A673 (cell line): ENCODE data around the gene ST8SIA1. TPM values are rescaled to one million over a fixed set of nuclear protein-coding genes. Genes with fewer than 3 reads are reported as not detected.

Experiments
- BruUV-seq: library from RNA; stranded (reverse); fragments of 400-500 nt; replicated peaks from 2 replicates; lab custom pipeline; 2021; lab: Mats Ljungman, UMichigan
- CTCF ChIA-PET: fragments of 300-600 bp; sonication (Branson Sonifier 250); formaldehyde crosslinking; loops from one replicate; lab custom pipeline; 2022; ENCODE audit warnings: antibody characterized with exemption; lab: Charles Lee
- POLR2A ChIA-PET: fragments of 300-600 bp; sonication (Branson Sonifier 250); formaldehyde crosslinking; loops from one replicate; lab custom pipeline; 2022; ENCODE audit warnings: antibody characterized with exemption; ENCODE audit not compliant: low non-redundant PET; lab: Charles Lee
- DNase-seq: peaks from one replicate; pipeline ENCODE4 v3.0.0-alpha.2; 2015; ENCODE audit warnings: low spot score
- H3K27ac ChIP-seq: fragments of 200-600 bp; sonication (generic); 2 replicates; pipeline ENCODE4 v1.5.1; 2016; ENCODE audit warnings: mixed run types, low read depth, mild to moderate bottlenecking, mixed read lengths, antibody characterized with exemption, low read length; ENCODE audit not compliant: poor library complexity, severe bottlenecking
- H3K27me3 ChIP-seq: fragments of 200-600 bp; sonication (generic); replicated peaks from 2 replicates; pipeline ENCODE4 v1.6.1; 2017; ENCODE audit warnings: mixed run types, low read depth, mild to moderate bottlenecking, mixed read lengths, antibody characterized with exemption, low read length; ENCODE audit not compliant: insufficient read depth, poor library complexity
- H3K36me3 ChIP-seq: fragments of 200-600 bp; sonication (generic); 2 replicates; pipeline ENCODE4 v1.6.1; 2016; ENCODE audit warnings: mixed run types, mild to moderate bottlenecking, mixed read lengths, antibody characterized with exemption, low read length; ENCODE audit not compliant: insufficient read depth, poor library complexity, severe bottlenecking
- H3K4me1 ChIP-seq: fragments of 200-600 bp; sonication (generic); 2 replicates; pipeline ENCODE4 v1.6.1; 2017; ENCODE audit warnings: mixed run types, mild to moderate bottlenecking, mixed read lengths, antibody characterized with exemption, low read length; ENCODE audit not compliant: insufficient read depth, poor library complexity, severe bottlenecking
- H3K4me3 ChIP-seq: fragments of 200-600 bp; sonication (generic); 2 replicates; pipeline ENCODE4 v1.5.1; 2016; ENCODE audit warnings: low read depth, mixed run types, mild to moderate bottlenecking, mixed read lengths, low read length; ENCODE audit not compliant: poor library complexity, severe bottlenecking
- H3K9me3 ChIP-seq: fragments of 200-600 bp; sonication (generic); 2 replicates; pipeline ENCODE4 v1.6.1; 2016; ENCODE audit warnings: mixed run types, low read depth, mild to moderate bottlenecking, mixed read lengths, antibody characterized with exemption, low read length; ENCODE audit not compliant: poor library complexity, severe bottlenecking
- CTCF ChIP-seq: fragments of 300-800, 200-600 bp; sonication (generic); conservative IDR thresholded peaks from 2 replicates; pipeline ENCODE4 v1.5.1; 2017; ENCODE audit warnings: low read depth, mild to moderate bottlenecking, antibody characterized with exemption, low read length, moderate library complexity, mixed read lengths
- EZH2 ChIP-seq: fragments of 200-600 bp; sonication (generic); IDR thresholded peaks from 2 replicates; pipeline ENCODE4 v1.6.1; 2017; ENCODE audit warnings: borderline replicate concordance, low read depth, mild to moderate bottlenecking, mixed read lengths, antibody characterized with exemption, low read length; ENCODE audit not compliant: poor library complexity, severe bottlenecking
- intact Hi-C: fragments of 100-400 bp; cut with micrococcal nuclease; formaldehyde crosslinking; loops from one replicate; pipeline ENCODE4 v1.10.0; 2022; ENCODE audit not compliant: unreplicated experiment
- total RNA-seq: library from RNA; stranded (reverse); gene quantifications from 2 replicates; pipeline ENCODE4 v1.2.3, GENCODE V29; 2021

ST8SIA1 gene
- total RNA-seq, 1 experiment from 2014 or later: 0.28 TPM

DNA sequence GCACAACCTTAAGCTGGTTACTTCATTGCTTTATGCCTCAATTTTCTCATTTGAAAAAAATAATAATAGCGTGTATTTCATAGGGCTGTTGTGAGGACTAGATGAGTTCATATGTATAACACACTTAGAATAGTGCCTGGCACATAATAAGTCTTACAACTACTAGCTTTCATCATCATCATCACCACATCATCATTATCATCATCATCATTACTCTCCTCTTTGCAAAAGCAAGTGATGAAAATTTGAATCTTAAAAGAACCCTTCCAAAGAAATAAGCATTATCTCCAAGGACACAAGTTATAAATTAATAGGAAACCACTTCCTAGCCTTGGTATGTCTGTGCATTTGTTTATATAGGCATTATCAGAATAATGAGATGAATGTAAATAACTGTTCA lies 117.0 kb downstream of the ST8SIA1 start:
- Histone ChIP-seq H3K9me3 (no peaks in the 10 kb centered on the region), H3K36me3 (no peaks in the 10 kb centered on the region), H3K27me3 (no peaks in the 10 kb centered on the region), H3K4me1 (no peaks in the 10 kb centered on the region), H3K4me3 (no peak overlapping the region), H3K27ac (no peak overlapping the region)
- TF ChIP-seq EZH2 (no peak), CTCF (no peak)
- POLR2A ChIA-PET: no interaction called here
- no peak for DNase-seq
- BruUV-seq: no TSS peak
- intact Hi-C loops: no loop called here
- CTCF ChIA-PET: no interaction called here

- H3K9me3 ChIP-seq: no peaks in the 10 kb centered on the region
- no peaks in the 10 kb centered on the region for H3K4me1 ChIP-seq
- ChIA-PET POLR2A (no interaction called here), CTCF (no interaction called here)
- no peak for DNase-seq
- H3K27ac ChIP-seq: no peak overlapping the region
- H3K27me3 ChIP-seq: no peaks in the 10 kb centered on the region
- no peak overlapping the region for H3K4me3 ChIP-seq
- TF ChIP-seq CTCF: no peak
- no TSS peak for BruUV-seq
- H3K36me3 ChIP-seq: no peaks in the 10 kb centered on the region
- intact Hi-C loops: no loop called here
Measured at GRCh38 chr12:22215467-22216253, 118.8 kb downstream of the ST8SIA1 start.

GRCh38 chr12:22211128-22211527 lies 123.4 kb downstream of the ST8SIA1 start:
- no peak for DNase-seq
- intact Hi-C loops: no loop called here
- CTCF ChIA-PET: no interaction called here
- TF ChIP-seq CTCF (no peak), EZH2 (no peak)
- H3K4me1 ChIP-seq: no peaks in the 10 kb centered on the region
- no peaks in the 10 kb centered on the region for H3K9me3 ChIP-seq
- no peak overlapping the region for H3K4me3 ChIP-seq
- POLR2A ChIA-PET: no interaction called here
- H3K27ac ChIP-seq: no peak overlapping the region
- no TSS peak for BruUV-seq
- no peaks in the 10 kb centered on the region for H3K36me3 ChIP-seq
- no peaks in the 10 kb centered on the region for H3K27me3 ChIP-seq
